ENCODE data around the gene LTBP3. TPM values are rescaled to one million over a fixed set of nuclear protein-coding genes. Genes with fewer than 3 reads are reported as not detected.
A peak's percentile ranks its signal among the peaks of the same experiment; 100 is the strongest.

The LTBP3 gene
- total and polyA plus RNA-seq, 2 of the 13 experiments (the other 11 are each of a cell fraction or from before 2014, with no cell fraction given), result 12.2 to 68.1 TPM

GRCh38 chr11:65493367-65494176 lies 64.6 kb downstream of the LTBP3 start (continued):
- no peak for TF ChIP-seq TCF7 (IDR thresholded peaks at IDR 0.05; ENCODE audit: low read depth)
- TF ChIP-seq ZFP41 (CRISPR knock-in tag; IDR thresholded peaks at IDR 0.05; ENCODE audit: borderline replicate concordance), result no peak
- TF ChIP-seq FOSL2 (CRISPR knock-in tag; IDR thresholded peaks at IDR 0.05), result peak; percentile 25; the same call in 1 of the 2 replicates
- TF ChIP-seq HIVEP1 (CRISPR knock-in tag; IDR thresholded peaks at IDR 0.05), result no peak
- TF ChIP-seq, protein P1, sequence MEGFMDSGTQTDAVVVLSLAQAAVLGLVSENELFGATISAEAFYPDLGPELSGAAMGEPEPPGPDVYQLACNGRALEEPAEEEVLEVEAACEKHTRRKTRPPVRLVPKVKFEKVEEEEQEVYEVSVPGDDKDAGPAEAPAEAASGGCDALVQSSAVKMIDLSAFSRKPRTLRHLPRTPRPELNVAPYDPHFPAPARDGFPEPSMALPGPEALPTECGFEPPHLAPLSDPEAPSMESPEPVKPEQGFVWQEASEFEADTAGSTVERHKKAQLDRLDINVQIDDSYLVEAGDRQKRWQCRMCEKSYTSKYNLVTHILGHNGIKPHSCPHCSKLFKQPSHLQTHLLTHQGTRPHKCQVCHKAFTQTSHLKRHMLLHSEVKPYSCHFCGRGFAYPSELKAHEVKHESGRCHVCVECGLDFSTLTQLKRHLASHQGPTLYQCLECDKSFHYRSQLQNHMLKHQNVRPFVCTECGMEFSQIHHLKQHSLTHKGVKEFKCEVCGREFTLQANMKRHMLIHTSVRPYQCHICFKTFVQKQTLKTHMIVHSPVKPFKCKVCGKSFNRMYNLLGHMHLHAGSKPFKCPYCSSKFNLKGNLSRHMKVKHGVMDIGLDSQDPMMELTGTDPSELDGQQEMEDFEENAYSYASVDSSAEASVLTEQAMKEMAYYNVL (CRISPR knock-in tag; IDR thresholded peaks at IDR 0.05; ENCODE audit: borderline replicate concordance), result no peak
- 0 out of 2 replicates have a peak, but pooled peaks have one; percentile 1 for TF ChIP-seq IRF2 (CRISPR knock-in tag; IDR thresholded peaks at IDR 0.05)
- TF ChIP-seq, protein P2, sequence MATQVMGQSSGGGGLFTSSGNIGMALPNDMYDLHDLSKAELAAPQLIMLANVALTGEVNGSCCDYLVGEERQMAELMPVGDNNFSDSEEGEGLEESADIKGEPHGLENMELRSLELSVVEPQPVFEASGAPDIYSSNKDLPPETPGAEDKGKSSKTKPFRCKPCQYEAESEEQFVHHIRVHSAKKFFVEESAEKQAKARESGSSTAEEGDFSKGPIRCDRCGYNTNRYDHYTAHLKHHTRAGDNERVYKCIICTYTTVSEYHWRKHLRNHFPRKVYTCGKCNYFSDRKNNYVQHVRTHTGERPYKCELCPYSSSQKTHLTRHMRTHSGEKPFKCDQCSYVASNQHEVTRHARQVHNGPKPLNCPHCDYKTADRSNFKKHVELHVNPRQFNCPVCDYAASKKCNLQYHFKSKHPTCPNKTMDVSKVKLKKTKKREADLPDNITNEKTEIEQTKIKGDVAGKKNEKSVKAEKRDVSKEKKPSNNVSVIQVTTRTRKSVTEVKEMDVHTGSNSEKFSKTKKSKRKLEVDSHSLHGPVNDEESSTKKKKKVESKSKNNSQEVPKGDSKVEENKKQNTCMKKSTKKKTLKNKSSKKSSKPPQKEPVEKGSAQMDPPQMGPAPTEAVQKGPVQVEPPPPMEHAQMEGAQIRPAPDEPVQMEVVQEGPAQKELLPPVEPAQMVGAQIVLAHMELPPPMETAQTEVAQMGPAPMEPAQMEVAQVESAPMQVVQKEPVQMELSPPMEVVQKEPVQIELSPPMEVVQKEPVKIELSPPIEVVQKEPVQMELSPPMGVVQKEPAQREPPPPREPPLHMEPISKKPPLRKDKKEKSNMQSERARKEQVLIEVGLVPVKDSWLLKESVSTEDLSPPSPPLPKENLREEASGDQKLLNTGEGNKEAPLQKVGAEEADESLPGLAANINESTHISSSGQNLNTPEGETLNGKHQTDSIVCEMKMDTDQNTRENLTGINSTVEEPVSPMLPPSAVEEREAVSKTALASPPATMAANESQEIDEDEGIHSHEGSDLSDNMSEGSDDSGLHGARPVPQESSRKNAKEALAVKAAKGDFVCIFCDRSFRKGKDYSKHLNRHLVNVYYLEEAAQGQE (IDR thresholded peaks at IDR 0.05; ENCODE audit: borderline replicate concordance in 1 of 2, low read depth in 1 of 2, low read length in 2 of 2), result no peak
- TF ChIP-seq BRCA1 (CRISPR knock-in tag; IDR thresholded peaks at IDR 0.05), result no peak
- TF ChIP-seq, protein P3, sequence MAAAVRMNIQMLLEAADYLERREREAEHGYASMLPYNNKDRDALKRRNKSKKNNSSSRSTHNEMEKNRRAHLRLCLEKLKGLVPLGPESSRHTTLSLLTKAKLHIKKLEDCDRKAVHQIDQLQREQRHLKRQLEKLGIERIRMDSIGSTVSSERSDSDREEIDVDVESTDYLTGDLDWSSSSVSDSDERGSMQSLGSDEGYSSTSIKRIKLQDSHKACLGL (CRISPR knock-in tag; IDR thresholded peaks at IDR 0.05), result no peak
- TF ChIP-seq TFDP2 (CRISPR knock-in tag; IDR thresholded peaks at IDR 0.05), result no peak
- no peak for TF ChIP-seq ZBTB37 (CRISPR knock-in tag; IDR thresholded peaks at IDR 0.05)
- TF ChIP-seq ZNF891 (CRISPR knock-in tag; IDR thresholded peaks at IDR 0.05), result no peak
- no peak for TF ChIP-seq ZNF256 (CRISPR knock-in tag; conservative IDR thresholded peaks at IDR 0.05)
- no peak for TF ChIP-seq ZNF605 (CRISPR knock-in tag; IDR thresholded peaks at IDR 0.05)
- peak; percentile 41; the same call in 1 of the 2 replicates for TF ChIP-seq DRAP1 (CRISPR knock-in tag; IDR thresholded peaks at IDR 0.05)
- TF ChIP-seq TAF1 (CRISPR knock-in tag; IDR thresholded peaks at IDR 0.05), result 0 out of 2 replicates have a peak, but pooled peaks have one; percentile 25
- no peak for TF ChIP-seq KDM2A (CRISPR knock-in tag; IDR thresholded peaks at IDR 0.05; ENCODE audit: borderline replicate concordance, low read depth)
- TF ChIP-seq RXRB (CRISPR knock-in tag; IDR thresholded peaks at IDR 0.05; ENCODE audit: borderline replicate concordance), result peak; percentile 14; the same call in 1 of the 2 replicates
- no peak for TF ChIP-seq ZNF234 (CRISPR knock-in tag; conservative IDR thresholded peaks at IDR 0.05)
